ENCODE data around the gene GTPBP6.

DNA sequence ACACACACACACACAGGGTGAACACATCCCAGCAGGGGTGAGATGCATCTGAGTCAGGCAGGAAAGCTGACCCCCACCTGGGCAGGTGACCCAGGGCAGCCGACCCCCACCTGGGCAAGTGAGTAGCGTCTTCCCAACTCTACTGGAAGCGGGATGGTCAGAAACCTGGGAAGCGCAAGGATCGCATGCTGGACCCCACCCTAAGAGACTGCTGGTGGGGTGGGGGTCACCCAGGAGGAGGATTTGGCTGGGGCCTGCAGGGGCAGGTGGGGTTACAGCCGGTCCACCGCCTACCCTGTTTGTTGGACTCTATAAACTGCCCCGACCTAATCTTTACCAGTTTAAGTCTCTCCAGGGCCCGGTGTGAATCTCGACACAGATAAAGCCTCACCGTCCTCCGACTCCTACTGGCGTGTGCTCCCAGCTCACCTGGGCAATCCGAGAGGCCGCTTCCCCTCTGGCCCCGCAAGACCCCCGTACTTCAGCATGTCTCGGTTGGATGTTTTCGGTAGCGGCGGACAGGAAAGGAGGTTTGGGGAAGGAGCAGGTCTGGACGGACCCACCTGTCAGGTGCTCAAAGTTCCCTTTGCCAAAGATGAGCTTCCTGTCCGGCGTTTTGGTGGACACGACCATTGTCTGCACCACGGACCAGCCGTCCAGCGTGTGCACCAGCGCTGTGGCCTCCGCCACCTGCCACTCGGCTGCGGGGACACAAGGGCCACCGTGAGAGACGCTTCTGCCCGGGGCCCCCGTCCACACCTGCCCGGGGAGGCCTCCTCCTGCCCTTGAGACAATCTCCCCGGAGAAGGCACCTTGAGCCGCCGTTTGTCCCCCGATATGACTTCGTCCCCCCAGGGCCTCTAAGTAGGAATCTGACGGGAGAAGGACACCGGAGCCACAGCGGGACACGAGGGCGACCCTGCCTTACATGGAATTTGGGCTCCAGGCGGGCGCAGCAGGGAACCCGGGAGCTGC lies 2.0 kb downstream of the GTPBP6 start:
- no peak for TF ChIP-seq POLR2AphosphoS5 (IDR thresholded peaks at IDR 0.05; ENCODE audit: insufficient read depth, low read depth, low read length)
- no peak for TF ChIP-seq CTCF (IDR thresholded peaks at IDR 0.05; ENCODE audit: extremely low read depth in 1 of 2, insufficient read depth in 1 of 2, low read depth in 1 of 2, low read length in 2 of 2)
- no peak for TF ChIP-seq EZH2 (IDR thresholded peaks at IDR 0.05; ENCODE audit: borderline replicate concordance, low read depth, low read length, severe bottlenecking)
- no peak for TF ChIP-seq MAX (IDR thresholded peaks at IDR 0.05; ENCODE audit: insufficient read depth, insufficient read length)
- TF ChIP-seq POLR2A (IDR thresholded peaks at IDR 0.05; ENCODE audit: low read depth, low read length): no peak
- no peak for TF ChIP-seq JUN (IDR thresholded peaks at IDR 0.05; ENCODE audit: borderline replicate concordance, insufficient read depth, insufficient read length, low read depth)
- no peak for TF ChIP-seq MYC (IDR thresholded peaks at IDR 0.05; ENCODE audit: low read depth, low read length)
- TF ChIP-seq GATA2 (IDR thresholded peaks at IDR 0.05; ENCODE audit: insufficient read depth, insufficient read length, low read depth, low read length): no peak
